ENCODE measurements around the gene KBTBD4. TPM values are rescaled to one million over a fixed set of nuclear protein-coding genes. Genes with fewer than 3 reads are reported as not detected.

KBTBD4 gene
- 44.7 and 60.4 TPM in 2 replicates for total RNA-seq (2014; rRNA removed; shearing (Covaris generic))

DNA sequence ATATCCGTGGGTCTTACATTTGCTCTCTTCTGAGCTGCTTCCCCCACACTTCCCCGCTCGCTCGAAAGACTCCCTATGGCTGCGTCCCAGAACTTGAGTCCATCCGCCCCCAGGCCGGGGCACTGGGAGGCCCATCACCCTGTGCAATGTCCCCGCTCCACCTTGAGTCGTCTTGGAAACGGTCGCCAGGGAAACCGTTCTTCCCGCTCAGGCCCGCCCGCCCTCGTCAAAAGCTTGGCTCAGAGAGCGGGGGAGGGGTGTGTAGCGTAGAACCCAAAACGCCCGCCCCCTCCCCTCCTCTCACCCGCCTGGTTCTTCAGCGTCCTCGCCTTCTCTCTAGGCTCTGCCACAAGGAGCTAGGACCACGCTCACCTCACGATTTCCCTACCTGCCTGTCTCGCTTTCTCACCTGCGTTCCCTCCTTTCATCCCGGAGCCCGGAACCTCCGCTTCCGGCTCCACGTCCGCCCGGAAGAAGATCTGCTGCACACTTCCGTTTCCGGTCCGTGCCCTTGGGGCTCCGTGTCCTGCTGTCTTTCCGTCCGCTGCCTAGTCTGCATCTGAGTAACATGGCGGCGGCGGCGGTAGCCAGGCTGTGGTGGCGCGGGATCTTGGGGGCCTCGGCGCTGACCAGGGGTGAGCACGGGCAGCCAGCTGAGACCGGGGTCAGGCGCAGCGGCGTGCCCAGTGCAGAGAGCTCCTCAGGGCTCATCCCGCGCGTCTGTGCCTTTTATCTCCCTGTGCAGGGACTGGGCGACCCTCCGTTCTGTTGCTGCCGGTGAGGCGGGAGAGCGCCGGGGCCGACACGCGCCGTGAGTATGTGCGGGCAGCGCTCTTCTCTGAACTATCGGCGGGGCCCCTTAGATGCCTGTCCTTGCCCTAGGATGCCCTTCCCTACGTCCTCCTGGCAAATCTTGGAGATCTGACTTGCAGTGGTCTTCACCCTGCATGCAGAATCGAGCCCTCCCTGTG is at the start of gene KBTBD4, which contains the start of gene NDUFS3:
KBTBD4 (minus strand) TSS at position 447 of the 971 bp plus-strand sequence; CDS start at position 428, 19 bp downstream.
NDUFS3 (plus strand) TSS at position 551 of the 971 bp plus-strand sequence; CDS start at position 569, 18 bp downstream.
- DNase-seq (ENCODE audit: low spot score): peak; percentile 77

DNA sequence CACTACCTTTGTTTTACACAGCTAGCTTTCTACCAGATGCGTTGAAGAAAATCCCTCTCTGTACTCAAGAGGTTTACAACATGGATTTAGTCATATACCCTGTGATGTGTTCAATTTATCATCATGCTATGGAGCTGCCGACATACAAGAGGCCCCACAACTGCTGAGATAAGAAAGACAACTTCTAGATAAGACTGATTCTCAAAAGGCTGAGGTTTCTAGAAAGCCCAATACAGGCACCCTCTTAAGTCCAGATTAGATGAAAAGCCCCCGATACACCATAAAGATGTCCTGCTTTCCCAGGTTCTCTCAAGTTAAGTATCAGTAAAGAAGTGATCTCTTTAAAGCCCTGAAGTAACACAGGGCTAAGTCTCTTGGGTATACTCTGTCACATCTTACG is 49.3 kb upstream of the KBTBD4 start:
- no peak for DNase-seq (ENCODE audit: low spot score)

DNA sequence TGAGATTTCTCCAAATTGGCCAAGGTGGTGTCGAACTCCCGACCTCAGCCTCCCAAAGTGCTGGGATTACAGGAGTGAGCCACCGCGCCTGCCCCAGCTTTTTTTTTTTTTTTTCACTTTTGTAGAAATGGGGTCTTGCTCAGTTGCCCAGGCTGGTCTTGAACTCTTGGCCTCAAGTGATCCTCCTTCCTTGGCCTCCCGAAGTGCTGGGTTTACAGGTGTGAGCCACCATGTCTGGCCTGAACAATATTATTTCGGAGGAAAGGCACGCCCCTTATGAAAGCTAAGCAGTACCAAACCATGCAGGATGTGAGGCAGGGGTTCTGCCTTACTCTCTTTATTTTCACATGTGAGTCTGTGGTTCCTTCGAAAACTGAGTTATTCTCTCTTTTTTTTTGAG is 47.5 kb upstream of the KBTBD4 start:
- no peak for DNase-seq (ENCODE audit: low spot score)

DNA sequence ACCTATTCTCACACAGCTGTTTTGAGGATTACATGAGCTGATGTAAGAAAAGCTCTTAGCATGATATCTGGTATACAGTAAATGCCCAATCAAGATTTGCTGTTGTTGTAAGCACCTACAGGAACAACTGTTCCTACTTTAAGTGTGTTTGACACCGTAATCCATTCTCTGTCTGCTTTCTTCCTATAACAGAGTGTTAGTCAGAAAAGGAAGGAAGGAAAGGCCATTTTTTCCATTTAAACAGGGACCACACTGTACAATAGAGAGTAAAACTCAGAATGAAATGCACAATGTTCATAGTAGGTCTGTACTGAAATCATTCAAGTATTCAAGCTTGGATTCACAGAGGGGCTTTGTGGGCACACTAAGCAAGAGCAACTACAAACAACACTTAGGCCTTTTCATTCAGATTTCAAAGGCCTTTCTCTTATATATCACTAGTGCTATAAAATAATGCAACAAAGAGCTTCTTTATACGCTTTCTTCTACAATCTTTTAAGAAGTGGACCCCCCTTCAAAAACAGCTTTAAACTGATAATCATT is 42.1 kb upstream of the KBTBD4 start:
- DNase-seq (ENCODE audit: low spot score): no peak

DNA sequence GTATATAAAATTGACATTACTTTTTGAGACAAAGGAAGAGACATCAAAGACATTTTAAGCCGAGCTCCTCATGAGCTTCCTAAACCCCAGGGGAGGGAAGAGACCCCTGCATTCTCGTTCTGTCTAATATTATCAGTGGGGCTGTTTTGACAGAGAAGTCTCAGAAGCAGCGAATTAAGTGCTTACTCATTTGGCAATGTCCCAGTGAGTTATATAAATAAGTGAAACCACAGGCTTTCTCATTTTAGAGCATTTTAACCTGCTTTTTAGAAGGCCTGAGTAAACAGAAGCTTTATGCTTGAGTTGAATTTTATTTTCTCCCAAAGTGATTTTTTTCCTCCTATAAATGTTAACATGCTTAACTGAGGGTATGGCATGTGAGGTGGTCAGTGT is 38.6 kb upstream of the KBTBD4 start:
- DNase-seq (ENCODE audit: low spot score): no peak

DNA sequence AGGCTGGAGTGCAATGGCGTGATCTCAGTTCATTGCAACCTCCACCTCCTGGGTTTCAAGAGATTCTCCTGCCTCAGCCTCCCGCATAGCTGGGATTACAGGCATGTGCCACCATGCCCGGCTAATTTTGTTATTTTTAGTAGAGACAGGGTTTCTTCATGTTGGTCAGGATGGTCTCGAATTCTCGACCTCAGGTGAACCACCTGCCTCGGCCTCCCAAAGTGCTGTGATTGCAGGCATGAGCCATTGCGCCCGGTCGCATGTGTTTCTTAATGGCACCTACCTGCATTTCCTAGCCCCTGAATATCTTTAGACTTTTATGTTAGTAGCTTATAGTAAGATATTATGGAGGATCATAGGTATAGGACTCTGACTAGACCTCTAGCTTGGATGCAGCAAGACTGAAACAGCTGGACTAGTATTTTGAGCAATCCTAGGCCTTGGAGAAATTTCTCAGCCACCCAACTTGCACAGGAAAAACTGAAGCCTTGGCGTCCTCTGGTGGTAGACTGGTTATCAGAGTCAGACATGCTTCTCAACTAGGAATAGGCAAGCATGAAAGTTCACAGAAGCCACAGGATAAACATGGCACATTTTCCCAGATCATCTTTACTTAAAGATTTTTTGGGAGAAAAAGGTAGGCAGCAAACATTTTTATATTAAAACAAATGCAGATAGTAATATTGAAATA is 38.1 kb upstream of the KBTBD4 start:
- DNase-seq (ENCODE audit: low spot score): peak; percentile 43

DNA sequence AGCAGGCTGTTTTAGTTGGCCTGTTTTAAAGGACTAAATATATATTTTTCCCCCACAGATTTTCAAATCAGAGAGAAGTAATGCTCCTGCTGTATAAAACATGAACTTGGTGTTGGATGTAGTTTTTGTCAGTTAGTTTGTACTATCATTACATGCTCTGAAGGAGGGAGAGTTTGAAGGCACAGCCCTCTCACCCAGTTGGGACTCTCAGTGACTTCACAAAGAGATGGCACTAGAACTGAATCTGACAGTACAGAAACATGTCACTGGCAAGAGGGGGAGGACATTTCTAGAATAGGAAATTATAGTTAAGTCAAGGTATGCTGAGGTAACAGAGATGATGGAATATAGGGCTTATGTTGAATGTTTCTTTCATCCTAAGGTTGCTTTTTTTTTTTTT is 36.5 kb upstream of the KBTBD4 start:
- DNase-seq (ENCODE audit: low spot score): no peak

DNA sequence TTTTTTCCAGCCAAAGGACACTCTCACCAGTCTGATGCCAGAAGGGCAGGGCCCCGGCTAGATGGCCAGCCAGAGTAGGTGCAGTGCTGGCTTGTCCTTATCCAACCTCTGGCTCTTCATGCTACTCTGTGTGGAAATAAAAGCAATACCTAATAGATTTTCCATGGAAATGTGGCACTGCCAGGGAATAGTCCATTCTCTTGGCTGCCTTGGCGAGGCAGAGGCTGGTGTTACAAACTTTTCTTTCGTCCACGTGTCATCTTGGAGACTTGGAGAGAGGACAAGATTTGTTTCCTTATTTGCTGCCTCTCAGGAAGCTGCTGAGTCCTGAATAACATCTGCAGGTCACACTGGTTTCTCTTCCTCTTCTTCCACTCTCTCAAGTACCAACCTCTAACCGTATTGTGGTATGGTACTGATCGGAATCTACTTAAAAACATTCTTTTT is 32.6 kb upstream of the KBTBD4 start:
- DNase-seq (ENCODE audit: low spot score): no peak

DNA sequence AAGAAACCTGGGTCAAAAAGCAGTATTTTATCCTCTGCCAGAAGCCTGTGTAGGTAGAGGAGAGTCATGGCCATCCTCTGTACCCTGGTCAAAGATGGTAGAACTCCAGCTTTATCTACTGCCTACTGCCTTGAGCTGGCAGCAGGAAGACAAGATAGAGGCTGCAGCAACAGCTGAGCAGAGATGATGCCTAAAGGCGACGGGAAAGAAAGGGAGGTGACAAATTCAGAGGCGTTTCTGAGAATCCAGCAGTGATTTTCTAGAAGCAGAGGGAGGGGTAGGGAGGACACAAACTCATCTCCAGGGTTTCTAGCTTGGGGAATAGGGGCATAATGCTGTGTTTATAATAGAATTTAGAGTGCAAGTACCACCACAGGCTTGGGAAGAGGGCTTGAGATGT is 30.9 kb upstream of the KBTBD4 start:
- DNase-seq (ENCODE audit: low spot score): no peak

DNA sequence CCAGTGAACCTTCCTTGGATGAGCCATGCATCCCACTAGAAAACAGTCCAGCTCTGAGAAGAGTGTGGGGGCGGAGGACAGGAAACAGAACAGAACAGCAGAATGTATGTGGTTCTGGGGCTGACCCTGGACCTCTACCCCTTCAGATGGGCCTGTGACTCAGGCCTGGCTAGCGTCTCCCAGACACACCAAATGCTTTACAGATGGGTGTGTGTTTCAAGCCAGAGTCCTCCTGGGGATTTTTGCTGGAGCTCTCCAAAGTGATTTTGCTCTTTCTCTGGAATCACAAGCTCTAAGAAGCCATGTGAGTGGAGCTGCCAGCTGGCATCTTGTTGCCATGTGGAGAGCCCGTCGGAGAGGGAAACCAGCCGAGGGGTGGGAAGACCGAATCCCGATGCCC is 28.6 kb upstream of the KBTBD4 start:
- DNase-seq (ENCODE audit: low spot score): peak; percentile 20

DNA sequence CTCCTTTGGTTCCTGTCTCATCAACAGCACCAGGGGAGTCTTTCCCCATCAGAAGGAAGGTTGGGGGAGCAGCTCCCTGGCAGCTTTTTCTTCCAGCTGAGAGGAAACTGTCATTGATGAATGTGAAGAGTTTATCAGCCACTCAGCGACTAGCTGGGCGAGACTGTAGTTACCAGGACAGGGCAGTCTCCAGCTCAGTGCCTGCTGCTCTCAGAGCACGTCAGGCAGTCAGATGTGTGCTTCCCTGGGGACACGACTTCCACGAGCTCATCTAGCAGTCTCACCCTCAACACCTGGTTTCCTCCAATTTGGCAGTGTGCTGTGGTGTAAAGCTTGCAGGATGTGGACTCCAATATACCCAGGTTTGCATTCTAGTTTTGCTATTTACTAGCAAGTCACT is 28.0 kb upstream of the KBTBD4 start:
- DNase-seq (ENCODE audit: low spot score): no peak

DNA sequence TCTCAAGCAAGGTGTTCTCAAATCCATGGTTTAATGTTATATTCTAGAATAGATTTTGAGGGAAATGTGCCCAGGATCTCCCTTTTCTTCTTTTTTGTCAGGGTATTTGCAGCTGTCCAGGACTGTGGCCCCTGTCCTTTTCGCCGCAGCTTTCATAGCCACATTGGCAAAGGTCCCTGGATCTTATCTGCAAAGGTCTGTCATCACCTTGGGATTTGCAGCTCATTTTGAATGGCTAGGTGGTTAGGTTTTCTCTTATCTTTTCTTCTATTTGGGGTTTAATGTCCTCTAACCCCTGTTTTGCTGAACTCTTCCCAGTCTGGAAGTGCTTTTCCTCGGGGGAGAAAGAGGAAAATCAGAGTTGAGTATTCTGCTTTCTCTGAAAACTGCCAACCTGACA is 27.2 kb upstream of the KBTBD4 start:
- no peak for DNase-seq (ENCODE audit: low spot score)

DNA sequence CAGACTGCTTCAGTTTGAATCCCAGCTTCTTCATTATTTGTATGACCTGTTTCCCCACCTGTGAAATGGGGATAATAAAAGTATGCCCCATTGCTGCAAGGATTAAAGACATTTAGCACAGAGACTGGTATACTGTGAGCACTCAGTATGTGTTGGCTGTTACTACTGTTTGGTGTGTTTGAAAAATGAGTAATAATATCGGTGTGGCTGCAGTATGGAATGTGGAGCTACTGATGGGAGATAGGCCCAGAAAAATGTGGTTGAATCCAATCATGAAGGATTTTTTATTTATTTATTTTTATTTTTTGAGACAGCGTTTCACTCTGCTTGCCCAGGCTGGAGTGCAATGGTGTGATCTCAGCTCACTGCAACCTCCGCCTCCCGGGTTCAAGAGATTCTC is 24.5 kb upstream of the KBTBD4 start:
- DNase-seq (ENCODE audit: low spot score): no peak

DNA sequence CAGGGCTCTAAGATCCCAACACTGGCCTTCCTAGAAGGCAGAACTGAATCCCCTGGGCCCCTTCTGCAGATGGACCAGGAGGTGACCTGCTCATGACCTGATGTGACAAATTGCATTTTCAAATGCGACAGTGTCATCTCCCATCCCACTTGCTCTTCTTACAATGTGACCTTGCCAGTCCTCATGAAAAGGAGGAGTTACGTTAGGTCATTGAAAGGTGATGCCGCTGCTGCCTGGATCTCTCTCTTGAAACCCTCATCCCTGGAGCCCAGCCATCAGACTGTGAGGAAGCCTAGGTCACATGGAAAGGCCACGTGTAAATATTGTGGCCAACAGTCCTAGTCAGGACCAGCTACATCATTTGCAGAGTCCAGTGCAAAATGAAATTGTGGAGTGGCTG is 21.1 kb upstream of the KBTBD4 start:
- DNase-seq (ENCODE audit: low spot score): no peak

DNA sequence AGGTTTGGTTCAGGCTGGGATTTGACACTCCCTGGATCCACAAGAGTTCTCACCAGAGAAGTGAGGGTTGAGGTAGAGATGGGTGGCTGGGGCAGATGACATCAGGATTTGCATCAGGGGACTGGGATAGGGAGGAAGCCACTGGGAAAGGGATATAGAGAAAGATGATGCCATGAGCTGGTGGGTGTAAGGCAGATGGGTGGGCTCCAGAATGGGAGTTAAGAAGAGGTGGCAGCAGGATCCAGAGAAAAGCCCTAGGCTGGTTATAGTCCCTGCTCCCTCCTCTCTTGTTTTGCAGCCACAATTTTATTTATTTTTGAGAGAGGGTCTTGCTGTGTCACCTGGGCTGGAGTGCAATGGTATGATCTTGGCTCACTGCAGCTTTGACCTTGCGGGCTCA is 17.2 kb upstream of the KBTBD4 start:
- no peak for DNase-seq (ENCODE audit: low spot score)

DNA sequence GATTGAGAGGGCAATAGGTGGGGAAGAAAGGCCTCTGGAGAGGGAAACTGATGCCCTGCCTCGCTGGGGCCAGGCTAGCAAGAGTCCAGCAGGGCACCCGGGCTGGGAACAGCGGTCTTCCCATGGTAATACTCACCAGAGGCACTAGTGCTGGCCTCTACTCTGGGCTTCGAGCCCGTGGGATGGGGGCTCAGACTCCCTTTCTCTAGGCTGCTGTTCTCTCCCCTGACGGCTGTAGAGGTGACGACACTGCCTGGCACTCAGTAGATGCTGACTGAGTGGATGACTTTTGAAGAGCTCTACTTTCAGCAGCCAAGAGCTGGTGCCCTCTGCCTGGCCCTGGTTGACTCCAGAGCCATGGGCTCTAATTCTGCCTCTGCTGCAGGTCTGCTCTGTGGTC is 16.3 kb upstream of the KBTBD4 start:
- DNase-seq (ENCODE audit: low spot score): no peak

DNA sequence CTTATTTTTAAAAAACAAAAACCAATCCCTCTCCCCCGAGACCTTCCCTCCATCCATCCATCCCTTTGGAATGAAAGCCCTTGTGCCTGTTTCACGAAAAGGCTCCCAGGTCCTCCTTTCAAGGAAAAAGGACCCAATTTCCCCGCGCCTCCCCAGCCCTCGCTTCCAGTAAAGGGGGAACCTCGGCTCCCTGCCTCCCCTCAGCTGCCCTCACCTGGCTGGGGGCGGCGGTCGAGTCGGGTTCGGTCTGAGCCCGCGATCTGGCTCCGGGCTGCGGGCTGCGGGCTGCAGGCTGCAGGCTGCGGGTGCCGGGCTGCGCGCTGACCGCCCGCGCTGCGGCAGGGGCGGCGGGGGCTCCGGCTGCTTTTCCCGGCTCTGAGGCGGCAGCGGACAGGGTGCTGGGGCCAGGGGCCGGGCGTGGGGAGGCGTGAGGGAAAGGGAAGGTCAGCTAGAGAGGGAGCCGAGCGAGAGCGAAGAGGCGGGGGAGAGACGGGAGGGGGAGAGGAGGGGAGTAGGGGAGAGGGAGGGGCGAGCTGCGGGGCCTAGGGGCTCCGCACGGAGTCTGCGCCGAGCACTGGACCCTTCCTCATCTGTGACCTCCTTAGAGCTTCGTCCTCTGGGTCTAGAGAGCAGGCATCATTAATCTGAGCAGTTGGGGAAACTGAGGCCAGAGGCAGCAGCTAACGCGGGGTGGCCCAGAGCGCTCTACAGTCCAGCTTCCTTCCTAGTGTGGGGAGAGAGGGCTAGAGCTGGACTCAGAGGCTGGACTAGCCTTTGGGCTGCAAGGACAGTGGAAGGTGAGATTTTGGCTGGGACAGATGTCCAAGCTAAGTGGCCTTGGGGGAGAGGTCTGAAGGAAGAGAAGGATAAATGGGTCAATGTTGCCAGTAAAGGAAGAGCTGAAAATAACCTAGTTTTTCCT is 15.4 kb upstream of the KBTBD4 start, which contains the start of gene C1QTNF4:
C1QTNF4 (minus strand) TSS at position 478 of the 922 bp plus-strand sequence. CDS start 3,601 bp downstream, outside the sequence.
- DNase-seq (ENCODE audit: low spot score): no peak

DNA sequence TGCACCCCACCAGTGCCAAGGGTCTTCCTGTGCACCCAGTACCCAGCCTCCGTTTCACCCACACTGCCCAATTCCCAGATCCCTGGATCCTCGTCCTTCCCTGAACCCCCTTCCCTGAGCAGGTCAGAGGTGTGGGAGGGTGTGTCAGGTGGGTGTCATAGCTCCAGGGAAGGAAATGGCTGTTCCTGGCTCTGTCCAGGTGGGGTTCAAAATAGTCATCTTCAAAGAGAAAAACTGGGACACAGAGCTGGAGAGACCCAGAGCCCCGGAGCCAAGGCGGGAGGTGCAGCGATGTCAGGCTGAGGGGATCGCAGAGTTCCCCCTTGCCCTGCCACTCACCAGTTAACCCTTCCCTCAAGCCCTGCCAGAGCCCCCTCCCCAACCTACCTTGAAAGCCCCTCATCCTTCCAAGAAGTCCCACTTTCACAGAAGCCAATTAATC is 14.7 kb upstream of the KBTBD4 start:
- no peak for DNase-seq (ENCODE audit: low spot score)

DNA sequence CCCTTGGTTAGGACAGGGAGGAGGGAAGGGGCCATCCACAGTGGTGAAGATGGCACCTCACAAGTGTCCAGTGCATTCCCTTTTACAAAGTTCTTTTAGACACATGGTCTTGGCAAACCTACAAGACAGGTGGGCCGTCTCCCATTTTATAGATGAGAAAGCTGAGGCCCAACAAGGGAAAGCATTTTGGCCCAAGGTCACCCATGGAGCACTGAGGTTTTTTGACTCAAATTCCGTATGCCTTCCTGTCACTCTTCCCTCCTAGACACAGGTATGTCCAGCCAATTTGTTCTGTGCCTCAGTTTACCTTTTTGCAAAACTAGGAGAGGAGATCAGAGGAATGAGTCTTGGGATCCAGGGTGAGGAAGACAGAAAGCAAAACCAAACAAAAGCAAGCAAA is 14.2 kb upstream of the KBTBD4 start:
- no peak for DNase-seq (ENCODE audit: low spot score)

DNA sequence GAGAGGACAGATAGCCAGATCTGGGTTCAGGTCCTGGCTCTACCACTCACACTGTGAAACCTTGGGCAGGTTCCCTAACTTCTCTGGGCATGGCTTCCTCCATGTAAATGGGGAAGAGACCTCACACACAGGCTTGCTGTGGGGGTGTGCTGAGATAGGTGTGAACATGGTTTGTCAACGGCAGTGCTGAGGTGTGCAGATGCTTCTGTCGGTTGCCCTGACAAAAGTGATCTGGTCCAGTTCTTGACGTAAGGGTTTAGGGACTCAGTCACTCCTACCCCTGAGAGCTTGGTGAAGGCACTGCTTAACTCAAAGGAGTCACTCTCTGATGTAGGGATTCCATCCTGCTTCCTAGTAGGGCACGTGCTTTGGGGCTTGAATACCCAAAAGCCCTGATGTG is 13.5 kb upstream of the KBTBD4 start:
- no peak for DNase-seq (ENCODE audit: low spot score)

DNA sequence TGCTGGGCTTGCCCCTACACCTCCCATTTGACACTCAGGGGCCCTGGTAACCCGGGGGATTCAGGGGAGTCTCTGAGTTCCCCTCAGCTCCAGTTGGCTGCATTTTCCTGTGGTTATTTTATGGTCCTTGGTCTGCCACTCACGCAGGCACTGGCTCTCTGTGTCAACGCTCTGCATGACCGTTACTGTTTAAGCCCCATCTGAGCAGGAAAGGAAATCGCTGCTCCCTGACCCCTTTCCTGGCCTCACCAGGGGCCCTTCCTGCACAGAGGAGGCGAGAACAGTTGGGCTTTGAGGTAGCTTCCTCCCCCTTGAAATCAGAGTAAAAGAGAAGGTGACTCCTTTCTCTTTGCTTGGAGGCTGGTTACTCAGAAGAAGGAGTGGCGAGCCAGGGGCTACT is 13.0 kb upstream of the KBTBD4 start:
- DNase-seq (ENCODE audit: low spot score): no peak

Data from A172 (cell line).